ENCODE data around the gene RCHY1. TPM values are rescaled to one million over a fixed set of nuclear protein-coding genes. Genes with fewer than 3 reads are reported as not detected.
"Not testable (repeated sequence)": the region's sequence is repeated elsewhere in the genome, so short reads cannot be mapped to it uniquely, and the experiment has no call there.

Gene RCHY1
- total RNA-seq, 2 donors from 2014 or later = 31.4 to 41.2 TPM

- no peak for DNase-seq
- H3K9ac ChIP-seq (ENCODE audit: low read depth in 2 of 2, low read length in 2 of 2) = no peak overlapping the region
- H3K9me3 ChIP-seq = no peaks in the 10 kb centered on the region
- no peaks in the 10 kb centered on the region for H3K27me3 ChIP-seq
- no peak overlapping the region for H3K4me3 ChIP-seq
- H3K27ac ChIP-seq = no peak overlapping the region
- no peaks in the 10 kb centered on the region for H3K36me3 ChIP-seq
- intact Hi-C loops (cut with DNase I) = no loop called here
- TF ChIP-seq, protein P1, sequence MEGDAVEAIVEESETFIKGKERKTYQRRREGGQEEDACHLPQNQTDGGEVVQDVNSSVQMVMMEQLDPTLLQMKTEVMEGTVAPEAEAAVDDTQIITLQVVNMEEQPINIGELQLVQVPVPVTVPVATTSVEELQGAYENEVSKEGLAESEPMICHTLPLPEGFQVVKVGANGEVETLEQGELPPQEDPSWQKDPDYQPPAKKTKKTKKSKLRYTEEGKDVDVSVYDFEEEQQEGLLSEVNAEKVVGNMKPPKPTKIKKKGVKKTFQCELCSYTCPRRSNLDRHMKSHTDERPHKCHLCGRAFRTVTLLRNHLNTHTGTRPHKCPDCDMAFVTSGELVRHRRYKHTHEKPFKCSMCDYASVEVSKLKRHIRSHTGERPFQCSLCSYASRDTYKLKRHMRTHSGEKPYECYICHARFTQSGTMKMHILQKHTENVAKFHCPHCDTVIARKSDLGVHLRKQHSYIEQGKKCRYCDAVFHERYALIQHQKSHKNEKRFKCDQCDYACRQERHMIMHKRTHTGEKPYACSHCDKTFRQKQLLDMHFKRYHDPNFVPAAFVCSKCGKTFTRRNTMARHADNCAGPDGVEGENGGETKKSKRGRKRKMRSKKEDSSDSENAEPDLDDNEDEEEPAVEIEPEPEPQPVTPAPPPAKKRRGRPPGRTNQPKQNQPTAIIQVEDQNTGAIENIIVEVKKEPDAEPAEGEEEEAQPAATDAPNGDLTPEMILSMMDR (IDR thresholded peaks at IDR 0.05) = no peak
- no peaks in the 10 kb centered on the region for H3K4me1 ChIP-seq
Measured at GRCh38 chr4:75549019-75549418, 34.8 kb upstream of the RCHY1 start.

DNA sequence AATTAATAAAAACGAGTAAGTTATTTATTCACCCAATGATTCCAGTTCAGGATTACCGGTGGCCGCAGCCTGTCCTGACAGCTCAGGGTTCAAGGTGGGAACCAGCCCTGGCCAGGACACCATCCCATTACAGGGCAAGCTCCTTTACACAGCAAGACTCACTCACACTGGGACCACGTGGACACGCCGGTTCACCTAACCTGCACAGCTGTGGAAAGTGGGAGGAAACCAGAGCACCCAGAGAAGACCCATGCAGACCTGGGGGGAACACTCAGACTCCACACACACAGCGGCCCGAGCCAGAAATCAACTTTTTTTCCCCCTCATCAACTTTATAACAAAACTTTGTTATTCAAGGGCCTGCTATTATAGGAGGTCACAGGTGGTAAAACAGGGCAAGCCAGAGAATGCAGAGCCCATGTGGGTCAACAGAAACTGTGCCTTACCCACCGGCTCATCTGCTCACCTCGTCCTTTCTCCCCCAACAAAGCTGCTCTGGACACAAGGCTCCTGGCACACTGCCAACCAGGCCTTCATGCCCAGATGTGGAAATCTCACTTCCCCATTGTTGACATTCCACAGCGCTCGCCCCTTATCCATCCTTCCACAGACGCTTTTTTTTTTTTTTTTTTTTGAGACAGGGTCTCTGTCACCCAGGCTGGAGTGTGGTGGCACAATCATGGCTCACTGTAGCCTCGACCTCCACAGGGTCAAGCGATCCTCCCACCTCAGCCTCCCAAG, 33.6 kb upstream of the RCHY1 start:
- no peaks in the 10 kb centered on the region for H3K36me3 ChIP-seq
- peak; percentile 20 for DNase-seq
- no peak overlapping the region for H3K4me3 ChIP-seq
- TF ChIP-seq, protein P1 (IDR thresholded peaks at IDR 0.05) = no peak
- H3K27me3 ChIP-seq = no peaks in the 10 kb centered on the region
- no peaks in the 10 kb centered on the region for H3K4me1 ChIP-seq
- H3K9ac ChIP-seq (ENCODE audit: low read depth in 2 of 2, low read length in 2 of 2) = no peak overlapping the region
- H3K27ac ChIP-seq = no peak overlapping the region
- no peaks in the 10 kb centered on the region for H3K9me3 ChIP-seq
- intact Hi-C loops (cut with DNase I) = no loop called here

- Histone ChIP-seq H3K9me3 (no peaks in the 10 kb centered on the region), H3K4me1 (no peaks in the 10 kb centered on the region), H3K27me3 (no peaks in the 10 kb centered on the region), H3K27ac (no peak overlapping the region), H3K36me3 (no peaks in the 10 kb centered on the region), H3K9ac (ENCODE audit: low read depth in 2 of 2, low read length in 2 of 2) (no peak overlapping the region), H3K4me3 (no peak overlapping the region)
- TF ChIP-seq, protein P1 (IDR thresholded peaks at IDR 0.05) = no peak
- intact Hi-C loops (cut with DNase I) = no loop called here
- no peak for DNase-seq
Measured at GRCh38 chr4:75545526-75545925, 31.3 kb upstream of the RCHY1 start.

DNA sequence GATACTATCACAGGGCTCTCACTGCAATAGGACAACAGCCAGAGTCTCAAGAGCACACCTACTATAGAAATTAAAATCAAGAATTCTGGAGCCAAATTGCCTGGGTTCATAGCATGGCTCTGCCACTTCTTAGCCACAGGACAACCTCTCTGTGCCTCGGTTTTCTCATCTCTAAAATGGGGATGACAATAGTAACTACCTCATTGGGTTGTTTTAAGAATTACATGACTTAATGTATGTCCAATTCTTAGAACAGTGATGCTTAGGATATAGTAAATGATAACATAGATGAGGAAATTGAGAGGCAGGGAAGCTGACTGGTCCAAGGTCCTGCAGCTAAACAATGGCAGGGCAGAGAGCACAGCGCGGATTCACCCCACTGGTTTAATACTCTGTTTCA, 30.7 kb upstream of the RCHY1 start:
- intact Hi-C loops (cut with DNase I) = no loop called here
- Histone ChIP-seq H3K9me3 (no peaks in the 10 kb centered on the region), H3K27me3 (no peaks in the 10 kb centered on the region), H3K36me3 (no peaks in the 10 kb centered on the region), H3K4me1 (no peaks in the 10 kb centered on the region), H3K27ac (no peak overlapping the region), H3K4me3 (no peak overlapping the region), H3K9ac (ENCODE audit: low read depth in 2 of 2, low read length in 2 of 2) (no peak overlapping the region)
- no peak for DNase-seq
- TF ChIP-seq, protein P1 (IDR thresholded peaks at IDR 0.05) = no peak

GRCh38 chr4:75544220-75544619, 30.0 kb upstream of the RCHY1 start:
- DNase-seq; H3K9me3 ChIP-seq; intact Hi-C loops (cut with DNase I); H3K27ac ChIP-seq; H3K9ac ChIP-seq (ENCODE audit: low read depth in 2 of 2, low read length in 2 of 2); H3K27me3 ChIP-seq; H3K36me3 ChIP-seq; H3K4me3 ChIP-seq; H3K4me1 ChIP-seq: not testable (repeated sequence)

GRCh38 chr4:75542824-75543223, 28.6 kb upstream of the RCHY1 start:
- no peaks in the 10 kb centered on the region for H3K36me3 ChIP-seq
- TF ChIP-seq, protein P1 (IDR thresholded peaks at IDR 0.05) = no peak
- intact Hi-C loops (cut with DNase I) = no loop called here
- H3K27ac ChIP-seq = no peak overlapping the region
- no peak overlapping the region for H3K4me3 ChIP-seq
- no peaks in the 10 kb centered on the region for H3K27me3 ChIP-seq
- no peak for DNase-seq
- H3K9ac ChIP-seq (ENCODE audit: low read depth in 2 of 2, low read length in 2 of 2) = no peak overlapping the region
- no peaks in the 10 kb centered on the region for H3K9me3 ChIP-seq
- H3K4me1 ChIP-seq = no peaks in the 10 kb centered on the region

- DNase-seq; H3K36me3 ChIP-seq; intact Hi-C loops (cut with DNase I); H3K9me3 ChIP-seq; H3K4me1 ChIP-seq; H3K27ac ChIP-seq; H3K9ac ChIP-seq (ENCODE audit: low read depth in 2 of 2, low read length in 2 of 2); H3K27me3 ChIP-seq; H3K4me3 ChIP-seq: not testable (repeated sequence)
Measured at GRCh38 chr4:75537308-75537707, 23.1 kb upstream of the RCHY1 start.

DNA sequence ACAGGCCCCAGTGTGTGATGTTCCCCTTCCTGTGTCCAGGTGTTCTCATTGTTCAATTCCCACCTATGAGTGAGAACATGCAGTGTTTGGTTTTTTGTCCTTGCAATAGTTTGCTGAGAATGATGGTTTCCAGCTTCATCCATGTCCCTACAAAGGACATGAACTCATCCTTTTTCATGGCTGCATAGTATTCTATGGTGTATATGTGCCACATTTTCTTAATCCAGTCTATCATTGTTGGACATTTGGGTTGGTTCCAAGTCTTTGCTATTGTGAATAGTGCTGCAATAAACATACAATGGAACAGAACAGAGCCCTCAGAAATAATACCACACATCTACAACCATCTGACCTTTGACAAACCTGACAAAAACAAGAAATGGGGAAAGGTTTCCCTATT, 19.7 kb upstream of the RCHY1 start:
- H3K9me3 ChIP-seq; H3K27ac ChIP-seq; H3K27me3 ChIP-seq; H3K36me3 ChIP-seq; intact Hi-C loops (cut with DNase I); DNase-seq; H3K4me3 ChIP-seq; H3K9ac ChIP-seq (ENCODE audit: low read depth in 2 of 2, low read length in 2 of 2); H3K4me1 ChIP-seq: not testable (repeated sequence)

DNA sequence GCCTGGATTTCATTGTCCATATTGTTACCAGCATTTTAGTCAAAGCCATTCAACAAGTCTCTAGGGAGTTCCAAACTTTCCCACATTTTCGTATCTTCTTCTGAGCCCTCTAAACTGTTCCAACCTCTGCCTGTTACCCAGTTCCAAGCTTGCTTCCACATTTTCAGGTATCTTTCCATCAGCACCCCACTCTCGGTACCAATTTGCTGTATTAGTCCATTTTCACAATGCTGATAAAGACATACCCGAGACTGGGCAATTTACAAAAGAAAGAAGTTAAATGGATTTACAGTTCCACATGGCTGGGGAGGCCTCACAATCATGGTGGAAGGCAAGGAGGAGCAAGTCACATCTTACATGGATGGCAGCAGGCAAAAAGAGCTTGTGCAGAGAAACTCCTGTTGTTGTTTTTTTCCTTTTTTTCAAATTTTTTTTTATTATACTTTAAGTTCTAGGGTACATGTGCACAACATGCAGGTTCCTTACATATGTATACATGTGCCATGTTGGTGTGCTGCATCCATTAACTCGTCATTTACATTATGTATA, 19.2 kb upstream of the RCHY1 start:
- H3K27ac ChIP-seq; intact Hi-C loops (cut with DNase I); H3K27me3 ChIP-seq; H3K9ac ChIP-seq (ENCODE audit: low read depth in 2 of 2, low read length in 2 of 2); DNase-seq; H3K4me1 ChIP-seq; H3K36me3 ChIP-seq; H3K9me3 ChIP-seq; H3K4me3 ChIP-seq: not testable (repeated sequence)

Measured in colonic mucosa (tissue), 4 donors.